AG09309 (cell line): ENCODE measurements around the gene SPAG7.

Experiments
- DNase-seq: peaks from one replicate; pipeline ENCODE4 v3.0.0-alpha.2; 2010; ENCODE audit warnings: low read depth
- H3K4me3 ChIP-seq: 2 replicates; pipeline ENCODE4 v1.5.1; 2011; ENCODE audit warnings: mild to moderate bottlenecking, low read depth, low read length, moderate library complexity; ENCODE audit not compliant: control insufficient read depth
- TF ChIP-seq, protein P1 (sequence below): IDR thresholded peaks from 2 replicates; pipeline ENCODE4 v1.5.1; 2011; ENCODE audit warnings: mild to moderate bottlenecking, low read depth, low read length, inconsistent platforms; ENCODE audit not compliant: insufficient read depth, control insufficient read depth; ENCODE audit errors: missing control alignments

SPAG7 gene

DNA sequence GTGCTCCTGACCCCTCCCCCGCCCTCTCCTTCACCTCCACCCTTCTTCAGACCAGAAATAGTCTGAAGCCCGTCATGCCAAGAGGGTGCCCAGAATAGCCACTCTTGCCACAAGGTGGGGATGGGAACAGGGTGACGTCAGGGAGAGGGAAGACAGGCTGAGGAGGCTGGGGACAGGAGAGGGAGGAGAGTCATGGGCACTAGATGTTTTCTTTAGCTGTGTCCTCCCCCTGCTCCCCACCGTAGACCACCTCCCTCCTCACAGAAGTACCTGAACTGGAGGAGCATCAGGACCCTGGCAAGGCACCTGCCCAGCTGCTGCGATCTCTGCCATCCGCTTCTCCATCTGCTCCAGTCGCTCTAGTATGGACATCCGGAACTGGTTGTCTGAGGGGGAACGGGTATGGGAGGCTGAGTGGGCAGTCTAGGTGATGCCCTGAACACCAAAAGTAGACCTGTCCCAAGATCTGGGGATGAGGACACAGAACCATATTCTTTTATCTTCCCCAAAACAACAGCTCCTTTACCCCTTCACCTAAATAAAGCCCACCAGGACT is 6.6 kb upstream of the SPAG7 start:
- TF ChIP-seq, protein P1, sequence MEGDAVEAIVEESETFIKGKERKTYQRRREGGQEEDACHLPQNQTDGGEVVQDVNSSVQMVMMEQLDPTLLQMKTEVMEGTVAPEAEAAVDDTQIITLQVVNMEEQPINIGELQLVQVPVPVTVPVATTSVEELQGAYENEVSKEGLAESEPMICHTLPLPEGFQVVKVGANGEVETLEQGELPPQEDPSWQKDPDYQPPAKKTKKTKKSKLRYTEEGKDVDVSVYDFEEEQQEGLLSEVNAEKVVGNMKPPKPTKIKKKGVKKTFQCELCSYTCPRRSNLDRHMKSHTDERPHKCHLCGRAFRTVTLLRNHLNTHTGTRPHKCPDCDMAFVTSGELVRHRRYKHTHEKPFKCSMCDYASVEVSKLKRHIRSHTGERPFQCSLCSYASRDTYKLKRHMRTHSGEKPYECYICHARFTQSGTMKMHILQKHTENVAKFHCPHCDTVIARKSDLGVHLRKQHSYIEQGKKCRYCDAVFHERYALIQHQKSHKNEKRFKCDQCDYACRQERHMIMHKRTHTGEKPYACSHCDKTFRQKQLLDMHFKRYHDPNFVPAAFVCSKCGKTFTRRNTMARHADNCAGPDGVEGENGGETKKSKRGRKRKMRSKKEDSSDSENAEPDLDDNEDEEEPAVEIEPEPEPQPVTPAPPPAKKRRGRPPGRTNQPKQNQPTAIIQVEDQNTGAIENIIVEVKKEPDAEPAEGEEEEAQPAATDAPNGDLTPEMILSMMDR = no peak
- no peak for DNase-seq
- no peak overlapping the region for H3K4me3 ChIP-seq

DNA sequence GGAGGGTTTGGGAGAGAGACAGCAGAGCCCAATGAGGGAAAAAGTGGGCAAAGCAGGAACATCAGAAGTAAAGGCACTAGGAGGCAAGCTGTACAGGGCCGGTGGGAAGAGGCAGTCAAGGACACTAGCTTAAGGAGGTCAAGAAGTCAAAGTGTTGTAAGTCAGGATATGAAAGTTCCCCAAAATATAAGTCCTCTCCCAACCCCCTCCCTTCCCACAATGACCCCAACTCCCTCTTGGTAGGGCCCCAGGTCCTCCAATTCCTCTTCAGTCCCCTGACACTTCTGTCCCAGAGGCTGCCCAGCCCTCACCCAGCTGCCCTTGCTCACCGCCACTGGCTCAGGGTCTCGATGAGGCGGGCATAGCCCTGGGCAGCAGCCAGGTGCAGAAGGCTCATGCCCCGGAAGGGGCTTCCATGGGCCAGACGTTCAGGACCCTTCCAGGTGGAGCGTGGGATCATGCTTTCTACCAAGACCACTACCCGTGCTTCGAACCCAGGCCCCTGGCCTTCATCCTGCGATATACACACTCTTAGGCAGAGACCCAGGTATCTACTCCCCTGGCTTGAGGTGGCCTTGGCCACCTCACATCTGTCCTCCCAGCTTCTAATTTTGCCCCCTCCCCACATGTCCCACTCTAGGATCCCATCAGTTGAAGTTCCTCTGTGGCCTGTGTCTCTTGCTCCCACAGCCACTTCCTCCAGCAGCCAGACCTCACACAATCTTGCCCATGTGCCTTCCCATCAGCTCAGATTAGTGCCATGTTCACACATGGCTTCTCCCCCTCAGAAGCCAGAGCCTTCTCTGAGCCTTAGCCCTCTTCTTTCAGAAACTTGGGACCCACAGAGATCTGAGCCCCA is 5.9 kb upstream of the SPAG7 start:
- DNase-seq = no peak
- H3K4me3 ChIP-seq = no peak overlapping the region
- TF ChIP-seq, protein P1 = no peak

DNA sequence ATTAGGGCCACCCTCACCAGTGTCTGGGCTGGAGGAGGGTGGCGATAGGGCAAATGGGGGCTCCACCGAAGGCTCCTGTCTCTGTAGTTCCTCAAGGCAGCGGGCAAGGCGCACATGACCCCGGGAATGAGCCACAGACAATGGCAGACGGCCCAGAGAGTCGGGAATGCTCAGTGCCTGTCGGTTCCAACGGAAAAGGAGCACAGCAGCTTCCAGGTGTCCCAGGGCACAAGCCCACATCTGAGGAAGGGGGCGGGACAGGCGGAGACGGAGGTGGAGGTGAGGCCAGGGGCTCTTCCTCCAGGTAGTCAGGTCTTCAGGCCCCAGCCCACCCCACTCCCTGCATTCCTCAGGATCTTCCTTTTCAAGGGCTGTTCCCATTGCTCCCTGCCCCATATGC is 5.1 kb upstream of the SPAG7 start:
- TF ChIP-seq, protein P1 = no peak
- H3K4me3 ChIP-seq = no peak overlapping the region
- DNase-seq = no peak

DNA sequence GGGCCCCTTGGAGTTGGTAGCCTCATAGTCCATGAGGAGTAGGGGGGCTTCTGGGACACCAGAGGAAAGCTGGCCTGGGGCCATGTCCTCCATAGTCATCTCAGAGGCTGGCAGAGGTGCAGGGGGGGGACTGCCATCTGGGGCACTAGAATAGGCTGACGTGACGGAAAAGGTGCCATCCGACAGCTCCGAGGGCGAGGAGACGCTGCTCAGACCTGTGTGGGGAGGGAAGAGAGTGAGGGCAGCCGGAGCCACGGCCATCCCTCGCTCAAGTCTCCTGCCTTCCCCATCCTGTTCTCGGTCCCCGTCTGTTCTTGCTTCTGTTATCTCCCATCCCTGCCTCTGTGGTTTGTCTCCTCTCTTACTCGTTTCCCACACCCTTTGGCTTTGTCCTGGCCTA is 4.7 kb upstream of the SPAG7 start:
- DNase-seq = no peak
- no peak overlapping the region for H3K4me3 ChIP-seq
- TF ChIP-seq, protein P1 = no peak

DNA sequence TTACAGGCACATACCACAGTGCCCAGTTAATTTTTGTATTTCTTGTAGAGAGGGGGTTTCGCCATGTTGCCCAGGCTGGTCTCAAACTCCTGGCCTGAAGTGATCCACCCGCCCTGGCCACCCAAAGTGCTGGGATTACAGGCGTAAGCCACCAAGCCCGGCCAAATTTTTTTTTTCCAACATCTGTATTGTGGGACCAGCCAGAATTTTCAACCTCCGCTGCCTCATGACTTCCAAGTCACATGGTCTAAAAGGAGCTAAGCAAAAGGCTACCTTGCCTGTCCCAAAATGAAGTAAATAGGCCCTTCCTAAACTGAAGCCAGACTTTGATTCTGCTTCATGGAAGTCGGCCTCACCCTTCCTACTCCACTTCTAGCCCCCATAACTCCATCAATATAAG is 4.2 kb upstream of the SPAG7 start:
- DNase-seq = no peak
- H3K4me3 ChIP-seq = no peak overlapping the region
- TF ChIP-seq, protein P1 = no peak

DNA sequence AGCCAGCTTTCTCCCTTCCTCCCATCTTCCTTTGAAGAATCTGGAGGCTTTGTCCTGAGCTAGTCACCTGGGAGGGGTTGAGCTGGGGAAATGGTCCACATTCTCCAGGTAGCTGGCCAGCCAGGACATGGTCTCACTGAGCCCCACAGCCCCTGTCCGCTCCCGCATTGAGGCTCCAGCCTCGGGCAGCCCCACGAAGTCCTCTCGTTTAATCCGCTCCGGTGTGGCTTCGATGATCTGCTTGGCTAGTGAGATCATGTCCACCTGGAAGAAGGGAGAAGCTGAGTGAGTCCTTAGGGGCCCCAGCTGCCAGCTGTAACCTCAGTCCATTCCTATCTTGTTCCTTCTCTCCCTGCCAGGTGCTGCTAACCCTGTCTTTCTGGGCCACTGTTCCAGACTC is 2.7 kb upstream of the SPAG7 start:
- DNase-seq = no peak
- TF ChIP-seq, protein P1 = no peak
- H3K4me3 ChIP-seq = no peak overlapping the region
